Trophoblast cell (in vitro differentiated cells and primary cell): ENCODE measurements around the gene PPP4C.
"Not testable (repeated sequence)": the region's sequence is repeated elsewhere in the genome, so short reads cannot be mapped to it uniquely, and the experiment has no call there.

Source experiments
- DNase-seq, 2 donors: peaks; one replicate each; pipeline ENCODE4 v3.0.0-alpha.2; 2016
- H2AFZ ChIP-seq: 2 replicates; pipeline ENCODE4 v1.6.1; 2013; ENCODE audit warnings: low read length, moderate library complexity, mild to moderate bottlenecking; ENCODE audit not compliant: insufficient read depth, poor library complexity
- H2AK5ac ChIP-seq: 2 replicates; pipeline ENCODE4 v1.6.1; 2013; ENCODE audit warnings: mild to moderate bottlenecking, low read length
- H2BK120ac ChIP-seq: 2 replicates; pipeline ENCODE4 v1.6.1; 2013; ENCODE audit warnings: low read length, mild to moderate bottlenecking, moderate library complexity; ENCODE audit not compliant: insufficient read depth, poor library complexity
- H2BK12ac ChIP-seq: 2 replicates; pipeline ENCODE4 v1.6.1; 2013; ENCODE audit warnings: mild to moderate bottlenecking, low read length, moderate library complexity
- H2BK5ac ChIP-seq: 2 replicates; pipeline ENCODE4 v1.6.1; 2013; ENCODE audit warnings: low read length, low read depth, moderate library complexity, mild to moderate bottlenecking; ENCODE audit not compliant: poor library complexity
- H3K14ac ChIP-seq: 2 replicates; pipeline ENCODE4 v1.6.1; 2013; ENCODE audit warnings: mild to moderate bottlenecking, low read length
- H3K18ac ChIP-seq: 2 replicates; pipeline ENCODE4 v1.6.1; 2013; ENCODE audit warnings: mild to moderate bottlenecking, low read length
- H3K23ac ChIP-seq: 2 replicates; pipeline ENCODE4 v1.6.1; 2013; ENCODE audit warnings: low read length
- H3K27ac ChIP-seq: 2 replicates; pipeline ENCODE4 v1.5.1; 2013; ENCODE audit warnings: low read depth, mild to moderate bottlenecking, inconsistent platforms, low read length, moderate library complexity
- H3K27me3 ChIP-seq: 2 replicates; pipeline ENCODE4 v1.6.1; 2013; ENCODE audit warnings: inconsistent platforms, mild to moderate bottlenecking, low read length, moderate library complexity; ENCODE audit not compliant: insufficient read depth
- H3K36me3 ChIP-seq, 2 experiments: 1 replicate in 1 of 2; 2 replicates in 1 of 2; pipeline ENCODE4 v1.6.1; 2013; ENCODE audit warnings: low read length in 2 of 2, mild to moderate bottlenecking in 2 of 2, moderate library complexity in 1 of 2; ENCODE audit not compliant: insufficient read depth in 2 of 2, control insufficient read depth in 1 of 2
- H3K4ac ChIP-seq: 2 replicates; pipeline ENCODE4 v1.6.1; 2013; ENCODE audit warnings: low read depth, mild to moderate bottlenecking, low read length, moderate library complexity
- H3K4me1 ChIP-seq, 2 experiments: 1 replicate in 1 of 2; 2 replicates in 1 of 2; pipeline ENCODE4 v1.6.1; 2013; ENCODE audit warnings: low read length in 2 of 2, mild to moderate bottlenecking in 2 of 2, moderate library complexity in 1 of 2; ENCODE audit not compliant: insufficient read depth in 2 of 2, control insufficient read depth in 1 of 2
- H3K4me2 ChIP-seq: 2 replicates; pipeline ENCODE4 v1.6.1; 2013; ENCODE audit warnings: inconsistent platforms, mild to moderate bottlenecking, low read length, moderate library complexity
- H3K4me3 ChIP-seq: 2 replicates; pipeline ENCODE4 v1.5.1; 2013; ENCODE audit warnings: mild to moderate bottlenecking, low read depth, low read length, inconsistent platforms
- H3K79me1 ChIP-seq: one replicate; pipeline ENCODE4 v1.6.1; 2013; ENCODE audit warnings: low read length
- H3K79me2 ChIP-seq: 2 replicates; pipeline ENCODE4 v1.6.1; 2013; ENCODE audit warnings: low read length, mild to moderate bottlenecking; ENCODE audit not compliant: control insufficient read depth, insufficient read depth, poor library complexity
- H3K9ac ChIP-seq: 2 replicates; pipeline ENCODE4 v1.6.1; 2013; ENCODE audit warnings: mild to moderate bottlenecking, low read length
- H3K9me3 ChIP-seq: 2 replicates; pipeline ENCODE4 v1.6.1; 2013; ENCODE audit warnings: low read depth, mild to moderate bottlenecking, control low read depth, inconsistent platforms, low read length; ENCODE audit not compliant: insufficient read depth
- H4K12ac ChIP-seq: 2 replicates; pipeline ENCODE4 v1.6.1; 2013; ENCODE audit warnings: low read depth, mild to moderate bottlenecking, low read length, moderate library complexity
- H4K8ac ChIP-seq: 2 replicates; pipeline ENCODE4 v1.6.1; 2013; ENCODE audit warnings: low read depth, mild to moderate bottlenecking, low read length, moderate library complexity
- H4K91ac ChIP-seq: one replicate; pipeline ENCODE4 v1.6.1; 2013; ENCODE audit warnings: low read depth, mild to moderate bottlenecking, low read length, moderate library complexity
- WGBS: extraction: QIAGEN DNeasy Blood & Tissue Kit; methylation state at CpG from one replicate; pipeline ENCODE4 v1.1.7; 2013; ENCODE audit warnings: missing lambda C conversion rate; ENCODE audit not compliant: insufficient read length, insufficient coverage; ENCODE audit errors: extremely low coverage; 5-methylcytosine and 5-hydroxymethylcytosine counted together

PPP4C gene

GRCh38 chr16:30122604-30123160, 46.9 kb downstream of the PPP4C start:
- H3K4me1 ChIP-seq: peaks cover 13 to 19% of the 10 kb centered on the region in 2 experiments
- H3K4me2 ChIP-seq: peak overlapping the region; percentile 72
- peak overlapping the region; percentile 71 for H4K91ac ChIP-seq
- H2BK5ac ChIP-seq: peak overlapping the region; percentile 61
- peak overlapping the region; percentile 80 for H3K9ac ChIP-seq
- no peak overlapping the region for H3K23ac ChIP-seq
- H4K12ac ChIP-seq: peak overlapping the region; percentile 81
- H2BK12ac ChIP-seq: peak overlapping the region; percentile 59
- H3K36me3 ChIP-seq: peaks cover 7 to 9% of the 10 kb centered on the region in 2 experiments
- H4K8ac ChIP-seq: peak overlapping the region; percentile 88
- H3K79me2 ChIP-seq: peaks cover 7% of the 10 kb centered on the region
- no peaks in the 10 kb centered on the region for H3K27me3 ChIP-seq
- peak overlapping the region; percentile 73 for H2AFZ ChIP-seq
- WGBS: no CpG with 5 or more reads among the region's 42 CpGs
- peak in 1 of 2 donors; percentile 29 for DNase-seq
- H3K14ac ChIP-seq: peak overlapping the region; percentile 92
- peak overlapping the region; percentile 90 for H3K18ac ChIP-seq
- no peak overlapping the region for H3K27ac ChIP-seq
- H3K4ac ChIP-seq: peak overlapping the region; percentile 72
- peak overlapping the region; percentile 88 for H3K4me3 ChIP-seq
- no peaks in the 10 kb centered on the region for H3K9me3 ChIP-seq
- H3K79me1 ChIP-seq: peaks cover 9% of the 10 kb centered on the region
- peak overlapping the region; percentile 21 for H2BK120ac ChIP-seq
- H2AK5ac ChIP-seq: peak overlapping the region; percentile 81

- H3K4me3 ChIP-seq: no peak overlapping the region
- peaks cover 7% of the 10 kb centered on the region for H3K79me2 ChIP-seq
- no peak overlapping the region for H3K18ac ChIP-seq
- H3K27ac ChIP-seq: no peak overlapping the region
- no peak overlapping the region for H3K4me2 ChIP-seq
- no peaks in the 10 kb centered on the region for H3K27me3 ChIP-seq
- H4K8ac ChIP-seq: no peak overlapping the region
- no peak overlapping the region for H4K12ac ChIP-seq
- H2BK12ac ChIP-seq: no peak overlapping the region
- DNase-seq: peak in 1 of 2 donors; percentile 41
- no CpG with 5 or more reads among the region's 4 CpGs for WGBS
- H2BK5ac ChIP-seq: no peak overlapping the region
- no peak overlapping the region for H2AFZ ChIP-seq
- H3K23ac ChIP-seq: no peak overlapping the region
- peaks cover 9% of the 10 kb centered on the region for H3K79me1 ChIP-seq
- H3K4ac ChIP-seq: no peak overlapping the region
- H3K4me1 ChIP-seq: peaks cover 5 to 12% of the 10 kb centered on the region in 2 experiments
- H3K9ac ChIP-seq: no peak overlapping the region
- H4K91ac ChIP-seq: no peak overlapping the region
- H3K9me3 ChIP-seq: no peaks in the 10 kb centered on the region
- no peak overlapping the region for H2BK120ac ChIP-seq
- no peak overlapping the region for H3K14ac ChIP-seq
- H3K36me3 ChIP-seq: no peaks in the 10 kb centered on the region
- H2AK5ac ChIP-seq: no peak overlapping the region
These were observed 49.2 kb downstream of the PPP4C start for GRCh38 chr16:30124985-30125379.

GRCh38 chr16:30125690-30126089, 49.9 kb downstream of the PPP4C start:
- not testable (repeated sequence) for H2BK5ac ChIP-seq, H3K14ac ChIP-seq, H3K4me3 ChIP-seq, H3K27ac ChIP-seq, H4K91ac ChIP-seq, H3K27me3 ChIP-seq, H3K9me3 ChIP-seq, H2BK120ac ChIP-seq, H3K23ac ChIP-seq, H2BK12ac ChIP-seq, H3K4me2 ChIP-seq, H3K18ac ChIP-seq, H2AFZ ChIP-seq, H4K8ac ChIP-seq, DNase-seq, H3K36me3 ChIP-seq, H3K79me1 ChIP-seq, H2AK5ac ChIP-seq, H3K4ac ChIP-seq, H3K9ac ChIP-seq, H3K79me2 ChIP-seq, H4K12ac ChIP-seq
- no CpG with 5 or more reads among the region's 9 CpGs for whole genome bisulfite sequencing
- H3K4me1 ChIP-seq: peaks cover 5 to 12% of the 10 kb centered on the region in 2 experiments

GRCh38 chr16:30127993-30128392, 52.2 kb downstream of the PPP4C start:
- Histone ChIP-seq H3K36me3 (no peaks in the 10 kb centered on the region), H3K79me2 (peaks cover 2% of the 10 kb centered on the region), H3K4me2 (no peak overlapping the region), H2AFZ (no peak overlapping the region), H3K14ac (no peak overlapping the region), H4K91ac (no peak overlapping the region), H3K23ac (no peak overlapping the region), H3K27ac (no peak overlapping the region), H2AK5ac (no peak overlapping the region), H3K4ac (no peak overlapping the region), H3K9me3 (no peaks in the 10 kb centered on the region), H3K18ac (no peak overlapping the region), H2BK120ac (no peak overlapping the region), H3K79me1 (peaks cover 3% of the 10 kb centered on the region), H3K4me3 (no peak overlapping the region), H3K9ac (no peak overlapping the region), H2BK12ac (no peak overlapping the region), H2BK5ac (no peak overlapping the region), H3K4me1 (no peaks in the 10 kb centered on the region), H4K12ac (no peak overlapping the region), H3K27me3 (no peaks in the 10 kb centered on the region), H4K8ac (no peak overlapping the region)
- WGBS: no CpG with 5 or more reads among the region's 1 CpG
- DNase-seq: peak in 1 of 2 donors; percentile 51
